ENCODE measurements around the gene MYO1D. TPM values are rescaled to one million over a fixed set of nuclear protein-coding genes. Genes with fewer than 3 reads are reported as not detected.

Gene MYO1D
- total and polyA plus RNA-seq, 12 donors = 13.6 to 103 (median 59.8) TPM

- no peak for TF ChIP-seq POLR2A (IDR thresholded peaks at IDR 0.05)
- TF ChIP-seq, protein P1, sequence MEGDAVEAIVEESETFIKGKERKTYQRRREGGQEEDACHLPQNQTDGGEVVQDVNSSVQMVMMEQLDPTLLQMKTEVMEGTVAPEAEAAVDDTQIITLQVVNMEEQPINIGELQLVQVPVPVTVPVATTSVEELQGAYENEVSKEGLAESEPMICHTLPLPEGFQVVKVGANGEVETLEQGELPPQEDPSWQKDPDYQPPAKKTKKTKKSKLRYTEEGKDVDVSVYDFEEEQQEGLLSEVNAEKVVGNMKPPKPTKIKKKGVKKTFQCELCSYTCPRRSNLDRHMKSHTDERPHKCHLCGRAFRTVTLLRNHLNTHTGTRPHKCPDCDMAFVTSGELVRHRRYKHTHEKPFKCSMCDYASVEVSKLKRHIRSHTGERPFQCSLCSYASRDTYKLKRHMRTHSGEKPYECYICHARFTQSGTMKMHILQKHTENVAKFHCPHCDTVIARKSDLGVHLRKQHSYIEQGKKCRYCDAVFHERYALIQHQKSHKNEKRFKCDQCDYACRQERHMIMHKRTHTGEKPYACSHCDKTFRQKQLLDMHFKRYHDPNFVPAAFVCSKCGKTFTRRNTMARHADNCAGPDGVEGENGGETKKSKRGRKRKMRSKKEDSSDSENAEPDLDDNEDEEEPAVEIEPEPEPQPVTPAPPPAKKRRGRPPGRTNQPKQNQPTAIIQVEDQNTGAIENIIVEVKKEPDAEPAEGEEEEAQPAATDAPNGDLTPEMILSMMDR (IDR thresholded peaks at IDR 0.05) = no peak
- intact Hi-C loops (cut with DNase I) = loop anchor here (10.0 kb wide), 2 partner anchors 82 to 262 kb away; partner anchors contain the start of gene CDK5R1 (in 1 of the 2)
- H3K4me1 ChIP-seq (replicated peaks in 1 of 2) = peaks cover 0 to 11% of the 10 kb centered on the region in 2 donors
- no peak for DNase-seq
- no peaks in the 10 kb centered on the region for H3K36me3 ChIP-seq (replicated peaks in 1 of 2)
- WGBS, 4 donors = 83 to 94% (median 88%) methylated on average over 2 of the region's 2 CpGs
- no peaks in the 10 kb centered on the region for H3K27me3 ChIP-seq
- H3K9me3 ChIP-seq (replicated peaks in 1 of 3) = no peaks in the 10 kb centered on the region
- no peak overlapping the region for H3K4me3 ChIP-seq
- H3K27ac ChIP-seq = no peak overlapping the region
Observed at GRCh38 chr17:32746698-32747097, 130.2 kb downstream of the MYO1D start.

DNA sequence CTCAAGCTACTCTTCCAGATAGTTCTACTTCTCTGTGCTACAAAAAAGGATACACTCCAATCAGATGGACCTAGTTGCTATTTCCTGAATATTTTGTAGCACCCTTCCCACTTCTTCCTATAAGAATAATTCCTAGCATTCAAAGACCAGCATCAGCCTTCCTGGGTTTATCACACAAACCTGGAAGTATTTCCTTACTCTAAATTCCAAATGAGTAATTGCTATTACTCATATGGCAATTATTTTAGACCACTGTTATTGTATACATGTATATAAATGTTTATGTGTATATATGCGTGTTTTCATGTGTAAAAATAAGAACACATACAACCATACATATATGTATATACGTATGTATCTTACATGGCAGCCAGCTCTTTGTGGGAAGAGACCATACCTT, 130.6 kb downstream of the MYO1D start:
- H3K27ac ChIP-seq = no peak overlapping the region
- no peaks in the 10 kb centered on the region for H3K36me3 ChIP-seq (replicated peaks in 1 of 2)
- peaks cover 0 to 11% of the 10 kb centered on the region in 2 donors for H3K4me1 ChIP-seq (replicated peaks in 1 of 2)
- H3K27me3 ChIP-seq = no peaks in the 10 kb centered on the region
- H3K9me3 ChIP-seq (replicated peaks in 1 of 3) = no peaks in the 10 kb centered on the region
- WGBS, 4 donors = 96 to 97% (median 96%) methylated on average over 2 of the region's 2 CpGs
- intact Hi-C loops (cut with DNase I) = loop anchor here (10.0 kb wide), 2 partner anchors 81 to 261 kb away; partner anchors contain the start of gene CDK5R1 (in 1 of the 2)
- no peak for DNase-seq
- no peak for TF ChIP-seq POLR2A (IDR thresholded peaks at IDR 0.05)
- TF ChIP-seq, protein P1 (IDR thresholded peaks at IDR 0.05) = no peak
- no peak overlapping the region for H3K4me3 ChIP-seq

- Histone ChIP-seq H3K27me3 (no peaks in the 10 kb centered on the region), H3K4me1 (replicated peaks in 1 of 2) (peaks cover 0 to 11% of the 10 kb centered on the region in 2 donors), H3K27ac (no peak overlapping the region), H3K4me3 (no peak overlapping the region), H3K9me3 (replicated peaks in 1 of 3) (no peaks in the 10 kb centered on the region), H3K36me3 (replicated peaks in 1 of 2) (no peaks in the 10 kb centered on the region)
- TF ChIP-seq POLR2A (IDR thresholded peaks at IDR 0.05) = no peak
- TF ChIP-seq, protein P1 (IDR thresholded peaks at IDR 0.05) = no peak
- DNase-seq = no peak
- intact Hi-C loops (cut with DNase I) = loop anchor here (10.0 kb wide), 2 partner anchors 78 to 258 kb away; partner anchors contain the start of gene CDK5R1 (in 1 of the 2)
- 65 to 74% (median 68%) methylated on average over 4 of the region's 4 CpGs for WGBS, 4 donors
Observed at GRCh38 chr17:32742681-32743538, 134.0 kb downstream of the MYO1D start.

GRCh38 chr17:32741381-32741780, 135.5 kb downstream of the MYO1D start:
- Histone ChIP-seq H3K9me3 (replicated peaks in 1 of 3) (no peaks in the 10 kb centered on the region), H3K4me3 (no peak overlapping the region), H3K27ac (no peak overlapping the region), H3K36me3 (replicated peaks in 1 of 2) (no peaks in the 10 kb centered on the region), H3K4me1 (replicated peaks in 1 of 2) (peaks cover 0 to 11% of the 10 kb centered on the region in 2 donors), H3K27me3 (no peaks in the 10 kb centered on the region)
- TF ChIP-seq POLR2A (IDR thresholded peaks at IDR 0.05) = no peak
- intact Hi-C loops (cut with DNase I) = loop anchor here (10.0 kb wide), 2 partner anchors 77 to 257 kb away; partner anchors contain the start of gene CDK5R1 (in 1 of the 2)
- 88 to 95% (median 92%) methylated on average over 1 of the region's 1 CpG for WGBS, 4 donors
- no peak for DNase-seq

All from adrenal gland (tissue), 12 donors.